Activated CD8-positive, alpha-beta T cell treated with anti-CD3 and anti-CD28 coated beads for 36 hours (primary cell): ENCODE measurements around the gene GLYR1. TPM values are rescaled to one million over a fixed set of nuclear protein-coding genes. Genes with fewer than 3 reads are reported as not detected.

Experiments
- ATAC-seq: fragments of 200-7000 bp; cut with Tn5 transposase; one replicate; pipeline ENCODE4 v1.10.0; 2021; ENCODE audit warnings: mild to moderate bottlenecking, moderate library complexity
- CTCF ChIA-PET: fragments of 350-600 bp; sonication (Branson Sonifier 250); formaldehyde crosslinking; loops from one replicate; lab custom pipeline; 2021; ENCODE audit warnings: antibody characterized with exemption; lab: Charles Lee
- POLR2A ChIA-PET: fragments of 350-600 bp; sonication (Branson Sonifier 250); formaldehyde crosslinking; loops from one replicate; lab custom pipeline; 2021; ENCODE audit warnings: antibody characterized with exemption; lab: Charles Lee
- DNase-seq: peaks from one replicate; pipeline ENCODE4 v3.0.0-alpha.2; 2020
- H3K27ac Mint-ChIP-seq: one replicate; pipeline ENCODE4 v1.8.0; 2021; ENCODE audit warnings: mild to moderate bottlenecking, mixed read lengths
- H3K27me3 Mint-ChIP-seq: one replicate; pipeline ENCODE4 v1.8.0; 2021; ENCODE audit warnings: mixed read lengths
- H3K36me3 Mint-ChIP-seq: one replicate; pipeline ENCODE4 v1.8.0; 2021; ENCODE audit warnings: low read depth, mixed read lengths
- H3K4me1 Mint-ChIP-seq: one replicate; pipeline ENCODE4 v1.8.0; 2021; ENCODE audit warnings: low read depth, mixed read lengths
- H3K4me3 Mint-ChIP-seq: one replicate; pipeline ENCODE4 v1.8.0; 2021; ENCODE audit warnings: mild to moderate bottlenecking, moderate library complexity, mixed read lengths
- H3K9me3 Mint-ChIP-seq: one replicate; pipeline ENCODE4 v1.8.0; 2021; ENCODE audit warnings: mixed read lengths
- CTCF ChIP-seq: fragments of 200-600 bp; IDR thresholded peaks from one replicate; pipeline ENCODE4 v1.8.0; 2022; ENCODE audit warnings: antibody characterized with exemption, mild to moderate bottlenecking
- intact Hi-C: fragments of 100-400 bp; cut with micrococcal nuclease; formaldehyde crosslinking; loops from one replicate; pipeline ENCODE4 v1.10.0; 2022
- total RNA-seq, 2 experiments: library from RNA; stranded (reverse); gene quantifications; one replicate each; pipeline ENCODE4 v1.2.3, GENCODE V29; 2021

Gene GLYR1
- total RNA-seq, 2 experiments from 2014 or later: 63.7 to 64.8 TPM

GRCh38 chr16:4795828-4796572, 51.1 kb downstream of the GLYR1 start:
- H3K36me3 Mint-ChIP-seq: no peaks in the 10 kb centered on the region
- DNase-seq (no peak), ATAC-seq (no peak)
- peaks cover 2% of the 10 kb centered on the region for H3K4me1 Mint-ChIP-seq
- TF ChIP-seq CTCF: no peak
- H3K9me3 Mint-ChIP-seq: no peaks in the 10 kb centered on the region
- no peak overlapping the region for H3K4me3 Mint-ChIP-seq
- POLR2A ChIA-PET: interaction anchor here (0.9 kb wide), 1 partner anchor 28 kb away, joined by 3 read pairs; no protein-coding TSS in a partner anchor
- intact Hi-C loops: no loop called here
- no peak overlapping the region for H3K27ac Mint-ChIP-seq
- no peaks in the 10 kb centered on the region for H3K27me3 Mint-ChIP-seq
- CTCF ChIA-PET: no interaction called here

GRCh38 chr16:4795181-4795827, 51.8 kb downstream of the GLYR1 start, which contains the start of gene SMIM22:
TSS of gene SMIM22 (plus strand) at chr16:4795369. CDS start at chr16:4795735, 366 bp downstream.
- POLR2A ChIA-PET: interaction anchor here (0.9 kb wide), 1 partner anchor 27 kb away, joined by 3 read pairs; no protein-coding TSS in a partner anchor
- DNase-seq: no peak
- Mint-ChIP-seq H3K9me3 (no peaks in the 10 kb centered on the region), H3K4me3 (no peak within 1 kb of the TSS), H3K27me3 (no peaks in the 10 kb centered on the region), H3K36me3 (no peaks in the 10 kb centered on the region), H3K4me1 (no peaks in the 10 kb centered on the region), H3K27ac (no peak within 1 kb of the TSS)
- CTCF ChIA-PET: no interaction called here
- intact Hi-C loops: no loop called here
- TF ChIP-seq CTCF: no peak
- no peak for ATAC-seq

- Mint-ChIP-seq H3K4me1 (no peaks in the 10 kb centered on the region), H3K27me3 (no peaks in the 10 kb centered on the region), H3K27ac (no peak overlapping the region), H3K36me3 (no peaks in the 10 kb centered on the region), H3K9me3 (no peaks in the 10 kb centered on the region), H3K4me3 (no peak overlapping the region)
- intact Hi-C loops: no loop called here
- TF ChIP-seq CTCF: no peak
- ATAC-seq (no peak), DNase-seq (no peak)
- ChIA-PET CTCF (no interaction called here), POLR2A (no interaction called here)
Measured at GRCh38 chr16:4792951-4793513, 54.1 kb downstream of the GLYR1 start.

GRCh38 chr16:4790871-4791270, 56.2 kb downstream of the GLYR1 start:
- Mint-ChIP-seq H3K4me3 (no peak overlapping the region), H3K27ac (no peak overlapping the region), H3K36me3 (no peaks in the 10 kb centered on the region), H3K9me3 (no peaks in the 10 kb centered on the region), H3K4me1 (no peaks in the 10 kb centered on the region), H3K27me3 (no peaks in the 10 kb centered on the region)
- POLR2A ChIA-PET: interaction anchor here (1.4 kb wide), 1 partner anchor 22 kb away, joined by 3 read pairs; no protein-coding TSS in a partner anchor
- intact Hi-C loops: no loop called here
- TF ChIP-seq CTCF: no peak
- ATAC-seq: no peak
- CTCF ChIA-PET: no interaction called here
- no peak for DNase-seq
